Skin epidermis (tissue), 12 donors: Measurements from ENCODE around the gene SHKBP1.

ENCODE experiments used
- H3K27ac ChIP-seq, 21 experiments: fragments of 200-600 bp; sonication (generic) in 11 of 21; one replicate each; pipeline ENCODE4 v1.5.0; 2020; ENCODE audit warnings: mild to moderate bottlenecking in 3 of 21, inconsistent platforms in 2 of 21, moderate library complexity in 2 of 21
- H3K4me3 ChIP-seq, 7 experiments: fragments of 200-600 bp; sonication (generic) in 2 of 7; one replicate each; pipeline ENCODE4 v1.5.0; 2020; ENCODE audit warnings: inconsistent platforms in 2 of 7, mild to moderate bottlenecking in 2 of 7, moderate library complexity in 1 of 7

SHKBP1 gene

DNA sequence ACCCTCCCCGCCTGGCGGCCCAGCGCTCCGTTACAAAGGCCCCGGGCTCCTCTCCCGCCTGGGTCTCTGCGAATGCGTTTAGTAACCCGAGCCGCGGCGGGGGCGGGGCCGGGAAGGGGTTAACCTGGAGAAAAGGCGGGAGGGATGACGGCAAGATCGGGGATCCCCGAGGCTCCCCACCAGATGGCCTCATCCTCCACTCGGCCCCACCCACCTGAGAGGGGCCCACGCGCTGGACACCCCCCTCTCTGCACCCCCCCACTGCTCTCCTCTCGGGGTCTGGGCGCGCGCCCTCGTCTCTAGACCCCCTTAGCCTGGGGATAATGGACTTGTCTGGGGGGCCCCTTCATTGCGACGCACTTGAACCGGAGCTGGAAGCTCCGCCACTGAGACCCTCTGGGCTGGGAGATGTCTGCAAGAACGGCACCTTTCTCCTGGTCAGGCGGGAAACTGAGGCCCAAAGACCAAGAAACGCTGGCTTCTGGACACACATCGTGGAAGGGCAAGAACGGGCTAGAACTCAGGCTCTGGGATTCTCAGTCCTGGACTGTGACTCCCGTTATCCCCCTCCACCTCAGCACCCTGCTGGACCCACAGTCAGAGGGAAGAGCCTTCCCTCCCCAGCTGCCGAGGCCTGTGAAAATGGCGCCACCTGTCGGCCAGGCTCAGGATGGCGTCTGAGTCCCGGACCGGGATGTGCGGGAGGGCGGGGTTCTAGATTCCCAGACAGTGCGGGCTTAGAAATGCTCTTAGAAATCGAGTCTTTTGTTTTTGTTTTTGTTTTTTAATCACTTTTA lies 21.6 kb downstream of the SHKBP1 start:
- H3K27ac ChIP-seq: no peak overlapping the region

DNA sequence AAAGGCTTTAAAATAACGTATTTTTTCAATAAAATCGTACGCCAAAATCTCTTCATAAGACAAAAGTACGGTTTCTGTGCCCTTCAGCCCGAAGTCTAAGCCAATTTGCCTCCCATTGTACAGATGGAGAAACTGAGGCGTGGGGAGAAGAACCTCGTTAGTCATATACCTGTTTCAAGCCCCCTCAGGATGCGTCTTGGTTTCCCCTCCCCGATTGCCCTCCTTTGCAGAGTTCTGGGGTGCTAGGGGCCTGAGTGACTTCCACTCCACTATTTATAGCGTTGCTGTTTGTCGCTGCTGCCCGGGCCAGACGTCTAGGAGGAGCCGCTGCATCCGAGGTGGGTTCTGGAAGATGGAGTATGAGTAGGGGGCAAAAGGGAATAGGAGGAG lies 22.2 kb downstream of the SHKBP1 start:
- Histone ChIP-seq H3K27ac (peak overlapping the region in 1 of 21 experiments; percentile 68), H3K4me3 (no peak overlapping the region)

More for the DNA sequence above, 21.6 kb downstream of the SHKBP1 start:
- no peak overlapping the region for H3K4me3 ChIP-seq

DNA sequence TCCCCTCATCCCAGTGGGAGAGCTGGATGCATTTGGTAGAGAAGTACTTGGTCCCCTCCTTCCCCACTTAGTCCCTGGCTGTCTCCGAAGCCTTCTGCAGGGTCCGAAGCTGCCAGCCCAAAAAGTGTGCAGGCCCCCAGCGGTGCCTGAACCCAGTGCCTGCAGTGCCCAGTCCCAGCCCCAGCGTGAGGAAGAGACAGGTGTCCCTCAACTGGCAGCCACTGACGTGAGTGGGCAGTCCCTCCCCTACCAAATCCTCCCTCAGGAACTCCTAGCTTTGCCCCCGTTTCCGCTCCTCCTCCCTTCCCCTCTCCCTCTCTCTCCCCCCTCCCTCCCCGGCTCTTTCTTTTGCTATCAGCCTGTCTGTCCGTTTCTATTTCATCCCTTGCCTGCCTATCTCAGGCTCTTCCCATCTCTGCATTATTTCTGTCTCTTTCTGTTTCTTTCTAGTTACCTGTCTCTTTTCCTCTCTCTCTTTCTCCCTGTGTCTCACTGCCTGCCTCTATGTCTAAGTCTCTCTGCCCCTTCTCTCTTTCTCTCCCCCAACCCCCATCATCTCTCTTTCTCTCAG lies 22.7 kb downstream of the SHKBP1 start:
- Histone ChIP-seq H3K27ac (peak overlapping the region in 5 of 21 experiments; percentile 18 to 79 (median 66)), H3K4me3 (no peak overlapping the region)

DNA sequence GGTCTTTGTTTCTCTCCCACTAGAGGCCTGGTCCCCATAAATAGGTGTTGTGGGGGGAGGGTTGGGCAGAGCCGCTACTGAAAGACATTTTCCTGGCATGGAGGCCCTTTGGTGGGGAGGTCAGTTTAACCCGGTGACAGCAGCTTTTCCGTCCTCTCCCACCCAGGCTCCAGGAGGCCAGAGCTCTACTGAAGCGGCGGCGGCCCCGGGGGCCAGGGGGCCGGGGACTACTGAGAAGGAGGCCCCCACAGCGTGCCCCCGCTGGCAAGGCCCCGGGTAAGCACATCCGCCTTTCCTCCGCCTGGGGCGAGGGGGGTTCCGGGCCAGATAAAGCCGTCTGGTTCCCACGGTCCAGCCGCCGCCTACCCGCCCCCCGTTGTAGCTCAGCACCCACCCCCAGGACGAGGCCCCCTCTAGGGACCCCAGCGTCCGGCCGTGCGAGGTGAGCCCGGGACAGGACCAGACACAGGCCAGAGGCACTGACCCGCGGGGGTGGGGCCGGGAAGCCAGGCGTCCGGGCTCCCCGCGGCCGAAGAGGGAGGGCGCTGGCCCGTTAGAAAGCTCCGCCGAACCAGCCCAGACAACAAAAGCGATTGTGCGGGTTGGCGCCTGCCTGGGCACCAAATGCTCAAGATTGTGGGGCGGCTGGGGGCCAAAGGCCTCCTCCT lies 23.4 kb downstream of the SHKBP1 start:
- Histone ChIP-seq H3K27ac (peak overlapping the region in 8 of 21 experiments; percentile 11 to 79 (median 60)), H3K4me3 (no peak overlapping the region)

DNA sequence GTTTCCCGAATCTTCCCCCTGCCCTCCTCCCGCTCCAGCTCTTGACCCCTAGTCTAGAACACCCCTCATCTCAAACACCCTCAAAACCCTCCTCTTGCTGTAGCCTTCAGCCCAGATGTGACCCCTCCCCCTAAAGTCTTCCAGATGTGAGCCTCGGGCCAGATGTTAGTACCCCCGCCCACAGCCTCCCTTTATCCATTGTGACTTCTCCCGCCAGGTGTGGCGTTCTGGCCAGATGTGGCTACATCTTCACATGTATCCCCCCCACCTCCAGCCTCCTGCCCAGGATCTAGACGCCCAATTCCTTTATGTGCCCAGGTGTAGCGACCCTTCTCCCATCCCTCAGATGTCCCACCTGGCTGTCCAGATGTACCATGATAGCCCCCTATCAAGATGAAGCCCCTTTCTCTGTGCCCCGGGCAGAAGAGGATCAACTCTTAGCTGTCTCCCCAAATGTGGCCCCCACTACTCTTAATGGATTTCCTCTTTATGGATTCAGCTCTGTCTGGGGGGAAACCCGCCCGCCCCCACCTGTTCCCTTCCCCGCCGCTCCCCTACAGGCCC lies 24.0 kb downstream of the SHKBP1 start:
- H3K4me3 ChIP-seq: peak overlapping the region in 4 of 7 experiments; percentile 33 to 53 (median 38)
- H3K27ac ChIP-seq: peak overlapping the region in 7 of 21 experiments; percentile 11 to 79 (median 57)

DNA sequence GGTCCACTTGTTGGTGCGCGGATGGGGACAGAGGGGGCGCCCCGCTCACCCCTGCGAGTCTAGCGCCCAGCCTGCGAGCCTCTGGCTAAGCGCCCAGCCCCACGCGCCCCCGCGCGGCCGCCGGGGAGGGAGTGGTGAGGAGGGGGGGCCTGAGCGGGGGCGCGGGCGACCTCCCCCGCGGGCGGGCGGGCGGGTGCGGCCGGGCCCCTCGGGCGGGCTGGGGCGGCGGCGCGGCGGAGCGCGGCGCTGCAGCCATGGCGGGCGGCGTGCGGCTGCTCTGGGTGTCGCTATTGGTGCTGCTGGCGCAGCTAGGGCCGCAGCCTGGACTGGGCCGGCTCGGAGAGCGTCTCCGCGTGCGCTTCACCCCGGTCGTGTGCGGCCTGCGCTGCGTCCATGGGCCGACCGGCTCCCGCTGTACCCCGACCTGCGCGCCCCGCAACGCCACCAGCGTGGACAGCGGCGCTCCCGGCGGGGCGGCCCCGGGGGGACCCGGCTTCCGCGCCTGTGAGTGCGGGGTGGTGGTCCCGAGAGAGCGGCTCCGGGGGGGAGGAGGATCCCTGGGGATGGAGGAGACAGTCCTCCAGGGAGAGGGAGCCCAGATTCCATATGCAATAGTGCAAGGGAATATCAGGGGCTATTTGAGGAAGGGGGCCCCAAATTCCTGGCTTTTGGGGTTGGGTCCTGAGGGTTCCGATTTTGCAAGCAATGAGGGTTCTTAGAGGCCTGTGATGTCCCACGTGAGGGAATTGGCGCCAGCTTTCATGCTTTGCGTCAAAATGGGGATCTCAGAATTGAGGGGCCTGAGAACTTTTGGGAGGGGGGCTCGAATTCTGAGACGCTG lies 24.7 kb downstream of the SHKBP1 start, which contains the start of gene LTBP4:
Gene LTBP4 (plus strand): TSS at position 236 of the 841 bp plus-strand sequence. CDS start 19 bp downstream, at position 255.
- peak within 1 kb of the TSS in 16 of 21 experiments; percentile 13 to 84 (median 71) for H3K27ac ChIP-seq
- peak within 1 kb of the TSS; percentile 30 to 53 (median 40) for H3K4me3 ChIP-seq

DNA sequence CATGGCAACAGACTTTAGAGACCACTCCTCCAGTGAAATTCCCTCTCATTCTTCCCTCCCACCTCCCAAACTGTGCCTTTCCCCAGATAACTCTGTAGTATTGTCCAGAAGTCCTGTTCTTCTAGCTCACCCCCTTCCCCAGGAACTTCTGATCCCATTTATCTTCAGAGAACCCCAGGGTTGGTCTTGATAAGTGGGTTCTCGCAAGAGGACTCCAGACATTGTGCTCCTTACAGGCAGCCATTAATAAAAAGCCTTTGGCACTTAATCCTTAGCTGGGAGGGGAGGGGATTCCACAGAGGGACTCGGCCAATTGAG lies 26.4 kb downstream of the SHKBP1 start:
- H3K27ac ChIP-seq: peak overlapping the region in 19 of 21 experiments; percentile 29 to 84 (median 72)
- peak overlapping the region in 4 of 7 experiments; percentile 29 to 41 (median 34) for H3K4me3 ChIP-seq

DNA sequence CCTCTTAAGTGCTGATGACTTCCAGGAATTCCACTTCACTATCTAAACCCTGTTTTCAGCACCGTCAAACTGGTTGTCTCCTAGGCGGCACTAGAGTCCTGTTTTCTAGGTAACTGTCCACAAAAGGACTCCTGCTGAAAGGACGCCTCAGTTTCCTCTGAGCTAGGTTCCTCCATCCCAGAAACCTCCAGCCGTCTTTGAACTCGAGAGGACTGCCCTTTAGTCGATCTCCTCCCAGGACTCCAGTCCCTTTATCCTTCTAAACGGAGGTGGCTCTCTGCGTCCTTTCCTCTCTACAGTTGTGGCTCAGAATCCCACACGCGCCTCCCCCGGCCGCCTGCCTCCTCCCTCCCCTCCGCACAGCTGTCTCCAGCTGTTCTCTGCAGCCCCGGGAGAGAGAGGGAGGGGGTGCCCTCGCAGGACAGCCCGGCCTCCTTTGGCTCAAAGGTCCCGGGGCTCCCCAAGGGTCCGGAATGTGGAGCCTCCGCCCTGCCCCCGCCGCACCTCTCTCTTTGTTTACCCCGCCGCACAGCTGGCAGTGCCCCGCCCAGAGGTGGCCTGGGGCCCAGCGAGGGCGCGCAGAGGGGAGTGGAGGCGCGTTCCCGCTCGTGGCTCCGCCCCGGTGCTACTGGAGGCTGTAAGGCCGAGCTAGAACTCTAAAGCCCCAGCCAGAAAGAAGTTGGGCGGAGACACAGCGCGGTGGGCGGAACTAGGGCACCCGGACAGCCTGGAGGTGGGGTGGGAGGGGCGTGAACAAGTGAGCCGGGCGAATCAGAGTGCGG lies 26.9 kb downstream of the SHKBP1 start:
- Histone ChIP-seq H3K27ac (peak overlapping the region in 20 of 21 experiments; percentile 29 to 84 (median 72)), H3K4me3 (peak overlapping the region; percentile 26 to 42 (median 36))

DNA sequence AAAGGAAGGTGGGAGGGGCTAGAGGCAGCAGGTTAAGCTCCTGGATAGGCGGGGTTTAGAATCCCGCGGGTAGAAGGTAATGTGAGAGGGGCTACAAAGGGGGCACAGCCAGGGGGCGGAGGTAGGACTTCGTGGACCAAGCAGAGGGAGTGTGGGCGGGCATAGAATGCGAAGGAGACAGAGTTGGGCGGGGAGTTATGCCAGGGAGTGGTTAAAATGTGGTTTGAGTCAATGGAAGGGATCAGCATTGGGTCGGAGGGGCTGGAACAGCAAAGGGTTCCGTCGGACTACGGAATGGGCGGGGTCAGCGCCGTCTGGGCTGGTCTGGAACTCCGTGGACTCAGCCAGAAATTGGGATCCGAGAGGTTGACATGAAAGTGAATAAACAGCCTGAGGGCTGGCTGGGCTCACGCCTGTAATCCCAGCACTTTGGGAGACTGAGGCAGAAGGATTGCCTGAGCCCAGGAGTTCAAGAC lies 27.5 kb downstream of the SHKBP1 start:
- H3K27ac ChIP-seq: peak overlapping the region in 10 of 21 experiments; percentile 61 to 84 (median 82)
- H3K4me3 ChIP-seq: peak overlapping the region in 5 of 7 experiments; percentile 30 to 42 (median 38)

DNA sequence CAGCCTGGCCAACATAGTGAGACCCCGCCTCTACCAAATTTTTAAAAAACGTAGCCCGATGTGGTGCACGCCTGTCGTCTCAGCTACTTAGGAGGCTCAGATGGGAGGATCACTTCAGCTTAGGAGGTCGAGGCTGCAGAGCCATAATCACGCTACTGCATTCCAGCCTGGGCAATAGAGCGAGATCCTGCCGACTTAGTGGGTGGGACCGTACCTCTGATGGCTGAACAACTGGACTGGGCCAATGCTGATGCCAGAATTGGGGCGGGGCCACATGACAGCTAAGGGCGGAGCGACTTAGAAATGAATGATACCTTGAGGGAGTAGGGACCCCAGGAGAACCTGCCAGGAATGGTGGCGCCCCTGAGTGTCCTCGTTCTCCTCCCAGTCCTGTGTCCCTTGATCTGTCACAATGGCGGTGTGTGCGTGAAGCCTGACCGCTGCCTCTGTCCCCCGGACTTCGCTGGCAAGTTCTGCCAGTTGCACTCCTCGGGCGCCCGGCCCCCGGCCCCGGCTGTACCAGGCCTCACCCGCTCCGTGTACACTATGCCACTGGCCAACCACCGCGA lies 28.1 kb downstream of the SHKBP1 start:
- peak overlapping the region in 20 of 21 experiments; percentile 13 to 91 (median 78) for H3K27ac ChIP-seq
- H3K4me3 ChIP-seq: peak overlapping the region; percentile 22 to 45 (median 42)

DNA sequence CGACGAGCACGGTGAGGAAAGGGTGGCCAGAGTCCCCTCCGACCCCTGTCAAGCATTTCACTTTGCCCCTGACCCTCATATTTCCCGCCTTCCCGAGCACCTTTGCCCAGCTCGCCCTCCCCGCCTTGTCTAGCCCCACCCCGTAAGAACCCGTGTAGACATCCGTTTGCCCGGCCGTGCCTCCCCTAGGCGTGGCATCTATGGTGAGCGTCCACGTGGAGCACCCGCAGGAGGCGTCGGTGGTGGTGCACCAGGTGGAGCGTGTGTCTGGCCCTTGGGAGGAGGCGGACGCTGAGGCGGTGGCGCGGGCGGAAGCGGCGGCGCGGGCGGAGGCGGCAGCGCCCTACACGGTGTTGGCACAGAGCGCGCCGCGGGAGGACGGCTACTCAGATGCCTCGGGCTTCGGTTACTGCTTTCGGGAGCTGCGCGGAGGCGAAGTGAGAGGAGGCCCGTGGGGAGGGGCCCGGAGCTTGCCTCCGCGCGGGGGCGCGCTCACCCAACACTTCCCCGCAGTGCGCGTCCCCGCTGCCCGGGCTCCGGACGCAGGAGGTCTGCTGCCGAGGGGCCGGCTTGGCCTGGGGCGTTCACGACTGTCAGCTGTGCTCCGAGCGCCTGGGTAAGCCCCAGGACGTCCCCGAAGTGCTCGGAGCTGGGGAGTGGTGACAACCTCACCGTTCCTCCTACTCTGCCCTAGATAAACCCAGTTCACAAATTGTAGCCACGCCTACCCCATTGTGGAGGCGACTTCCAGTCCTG lies 28.7 kb downstream of the SHKBP1 start:
- H3K27ac ChIP-seq: peak overlapping the region; percentile 13 to 91 (median 78)
- H3K4me3 ChIP-seq: peak overlapping the region; percentile 22 to 45 (median 42)

DNA sequence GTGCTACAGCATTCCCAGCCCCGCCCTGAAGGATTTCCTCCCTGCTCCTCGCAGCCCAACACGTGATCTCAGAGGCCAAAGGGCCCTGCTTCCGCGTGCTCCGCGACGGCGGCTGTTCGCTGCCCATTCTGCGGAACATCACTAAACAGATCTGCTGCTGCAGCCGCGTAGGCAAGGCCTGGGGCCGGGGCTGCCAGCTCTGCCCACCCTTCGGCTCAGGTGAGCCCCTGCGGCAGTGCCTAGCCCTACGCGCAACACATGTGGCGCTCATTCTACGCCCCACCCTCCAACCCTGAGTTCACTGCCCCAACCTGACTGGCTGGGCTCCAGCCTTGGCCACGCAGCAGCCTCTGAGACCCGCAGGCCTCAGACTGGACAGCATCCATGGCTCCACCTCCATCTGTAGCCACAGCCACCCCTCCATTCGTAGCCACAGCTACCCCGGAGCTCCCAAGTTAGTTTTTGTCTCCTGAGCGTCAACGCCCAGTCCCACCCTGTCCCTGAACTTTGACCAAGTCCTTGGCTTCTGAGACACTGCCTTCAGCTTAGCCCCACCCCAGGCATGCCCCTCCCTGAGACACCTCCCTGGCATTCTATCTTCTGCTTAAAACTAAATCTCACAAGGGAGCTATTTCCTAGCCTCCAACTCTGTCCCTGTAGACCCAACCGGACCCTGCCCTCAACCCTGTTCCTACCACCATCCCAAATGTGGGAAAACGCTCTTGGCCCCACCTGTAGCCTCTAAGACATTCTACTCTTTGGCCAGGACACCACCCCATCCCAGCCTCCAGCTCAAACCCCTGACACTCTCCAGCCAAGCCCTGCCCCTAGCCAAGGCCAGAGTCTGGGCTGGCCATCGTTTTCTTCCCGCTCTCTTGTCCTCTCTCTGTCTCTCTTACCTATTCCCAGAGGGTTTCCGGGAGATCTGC lies 30.9 kb downstream of the SHKBP1 start:
- H3K4me3 ChIP-seq: no peak overlapping the region
- H3K27ac ChIP-seq: peak overlapping the region in 11 of 21 experiments; percentile 3 to 77 (median 31)

DNA sequence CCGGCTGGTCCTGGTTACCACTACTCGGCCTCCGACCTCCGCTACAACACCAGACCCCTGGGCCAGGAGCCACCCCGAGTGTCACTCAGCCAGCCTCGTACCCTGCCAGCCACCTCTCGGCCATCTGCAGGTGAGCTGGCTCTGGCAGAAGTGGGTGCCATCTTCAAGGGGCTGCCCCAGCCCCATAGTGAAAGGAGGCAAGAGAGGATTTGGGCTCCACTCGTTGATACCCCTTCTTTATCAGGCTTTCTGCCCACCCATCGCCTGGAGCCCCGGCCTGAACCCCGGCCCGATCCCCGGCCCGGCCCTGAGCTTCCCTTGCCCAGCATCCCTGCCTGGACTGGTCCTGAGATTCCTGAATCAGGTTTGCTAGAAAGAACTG lies 31.6 kb downstream of the SHKBP1 start:
- H3K27ac ChIP-seq: peak overlapping the region in 5 of 21 experiments; percentile 2 to 77 (median 19)
- H3K4me3 ChIP-seq: no peak overlapping the region

DNA sequence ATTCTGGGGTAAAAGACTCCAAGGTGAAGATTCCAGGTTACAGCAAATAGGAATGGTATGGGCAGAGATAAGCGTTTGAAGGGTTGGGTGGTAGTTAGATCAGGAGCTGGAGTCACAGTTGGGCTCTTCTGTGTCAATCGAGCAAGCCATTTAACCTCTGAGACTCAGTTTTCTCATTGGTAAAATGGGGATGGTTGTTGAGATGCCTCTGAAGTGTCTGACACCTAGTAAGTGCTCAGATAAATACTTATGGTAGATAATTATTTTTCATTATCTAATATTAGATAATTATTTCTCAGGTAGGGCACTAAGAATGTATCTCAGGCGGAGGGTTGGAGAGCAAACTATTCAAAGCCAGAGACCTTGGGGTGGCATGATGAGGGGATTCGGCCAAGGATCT lies 32.3 kb downstream of the SHKBP1 start:
- peak overlapping the region in 4 of 7 experiments; percentile 38 to 53 (median 48) for H3K4me3 ChIP-seq

DNA sequence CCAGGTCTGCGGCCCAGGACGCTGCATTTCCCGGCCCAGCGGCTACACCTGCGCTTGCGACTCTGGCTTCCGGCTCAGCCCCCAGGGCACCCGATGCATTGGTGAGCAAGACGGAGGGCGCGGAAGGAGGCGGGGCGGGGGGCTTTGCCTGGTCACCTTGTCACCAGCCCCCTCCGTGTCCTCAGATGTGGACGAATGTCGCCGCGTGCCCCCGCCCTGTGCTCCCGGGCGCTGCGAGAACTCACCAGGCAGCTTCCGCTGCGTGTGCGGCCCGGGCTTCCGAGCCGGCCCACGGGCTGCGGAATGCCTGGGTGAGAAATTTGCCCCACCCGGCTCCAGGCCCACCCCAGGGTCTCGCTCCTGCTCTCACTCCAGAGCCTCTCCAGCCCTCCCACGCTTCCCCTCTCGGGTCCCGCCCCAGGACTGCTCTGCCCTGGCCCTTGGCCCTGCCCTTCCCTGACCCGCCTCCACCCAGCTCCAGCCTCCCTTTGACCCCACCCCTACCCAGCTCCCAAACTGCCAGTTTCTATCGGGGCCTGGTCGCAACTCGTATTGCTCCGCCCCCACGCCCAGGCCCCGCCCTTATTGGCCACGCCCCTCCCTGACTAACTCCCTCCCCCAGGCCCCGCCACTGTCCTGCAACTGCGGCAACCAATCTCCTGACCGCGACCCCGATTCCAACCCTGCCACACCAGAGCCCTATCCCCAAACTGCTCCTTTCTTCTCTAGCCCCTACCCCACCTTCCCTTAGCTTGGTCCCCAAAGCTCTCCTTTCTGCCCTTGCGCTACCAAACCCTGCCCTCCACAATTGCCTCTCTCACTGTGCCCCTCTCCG lies 33.1 kb downstream of the SHKBP1 start:
- H3K4me3 ChIP-seq: peak overlapping the region; percentile 38 to 53 (median 49)
- peak overlapping the region; percentile 44 to 92 (median 84) for H3K27ac ChIP-seq

More for the DNA sequence above, 32.3 kb downstream of the SHKBP1 start:
- H3K27ac ChIP-seq: peak overlapping the region in 17 of 21 experiments; percentile 63 to 92 (median 84)
